ENCODE data around the gene KDM8. TPM values are rescaled to one million over a fixed set of nuclear protein-coding genes. Genes with fewer than 3 reads are reported as not detected.

Gene KDM8
- total RNA-seq, 1 donor from 2014 or later, result 9.6 TPM

DNA sequence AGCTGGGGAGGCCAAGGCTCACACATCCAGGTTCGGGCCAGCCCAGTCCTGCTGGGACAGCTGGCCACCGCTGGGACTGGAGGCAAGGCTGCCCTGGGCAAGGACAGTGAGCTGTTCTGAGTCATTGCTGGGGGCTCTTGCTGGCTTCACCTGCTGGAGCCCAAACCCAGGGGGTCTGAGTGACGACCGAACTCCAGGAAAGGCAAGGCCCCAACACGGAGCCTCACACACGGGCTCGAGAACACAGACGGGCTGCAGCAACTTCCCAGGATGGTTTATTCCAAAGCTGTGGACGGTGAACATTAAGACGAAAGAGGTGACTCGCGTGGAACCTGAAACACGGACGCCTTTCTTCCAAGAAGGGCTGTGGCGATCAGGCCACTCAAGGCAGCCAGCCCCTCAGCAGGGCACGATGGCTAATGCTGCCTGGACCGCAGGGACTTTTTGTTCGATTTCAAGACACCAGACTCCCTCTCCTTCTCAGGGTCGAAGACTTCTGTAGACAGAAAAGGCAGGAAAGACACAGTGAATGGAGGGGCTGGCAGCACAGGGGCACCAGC lies 21.5 kb downstream of the KDM8 start:
- TF ChIP-seq, protein P1, sequence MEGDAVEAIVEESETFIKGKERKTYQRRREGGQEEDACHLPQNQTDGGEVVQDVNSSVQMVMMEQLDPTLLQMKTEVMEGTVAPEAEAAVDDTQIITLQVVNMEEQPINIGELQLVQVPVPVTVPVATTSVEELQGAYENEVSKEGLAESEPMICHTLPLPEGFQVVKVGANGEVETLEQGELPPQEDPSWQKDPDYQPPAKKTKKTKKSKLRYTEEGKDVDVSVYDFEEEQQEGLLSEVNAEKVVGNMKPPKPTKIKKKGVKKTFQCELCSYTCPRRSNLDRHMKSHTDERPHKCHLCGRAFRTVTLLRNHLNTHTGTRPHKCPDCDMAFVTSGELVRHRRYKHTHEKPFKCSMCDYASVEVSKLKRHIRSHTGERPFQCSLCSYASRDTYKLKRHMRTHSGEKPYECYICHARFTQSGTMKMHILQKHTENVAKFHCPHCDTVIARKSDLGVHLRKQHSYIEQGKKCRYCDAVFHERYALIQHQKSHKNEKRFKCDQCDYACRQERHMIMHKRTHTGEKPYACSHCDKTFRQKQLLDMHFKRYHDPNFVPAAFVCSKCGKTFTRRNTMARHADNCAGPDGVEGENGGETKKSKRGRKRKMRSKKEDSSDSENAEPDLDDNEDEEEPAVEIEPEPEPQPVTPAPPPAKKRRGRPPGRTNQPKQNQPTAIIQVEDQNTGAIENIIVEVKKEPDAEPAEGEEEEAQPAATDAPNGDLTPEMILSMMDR (IDR thresholded peaks at IDR 0.05; ENCODE audit: partially characterized antibody, unreplicated experiment), result no peak
- no peak overlapping the region for H3K4me3 Mint-ChIP-seq (ENCODE audit: unreplicated experiment)
- H3K27ac Mint-ChIP-seq (ENCODE audit: unreplicated experiment), result no peak overlapping the region
- peaks cover 7% of the 10 kb centered on the region for H3K9me3 Mint-ChIP-seq (ENCODE audit: unreplicated experiment)
- DNase-seq, result no peak
- H3K36me3 Mint-ChIP-seq (ENCODE audit: unreplicated experiment), result no peaks in the 10 kb centered on the region
- H3K4me1 Mint-ChIP-seq (ENCODE audit: low read depth, unreplicated experiment), result peaks cover 18% of the 10 kb centered on the region
- H3K27me3 Mint-ChIP-seq (ENCODE audit: unreplicated experiment), result peaks cover 4% of the 10 kb centered on the region

DNA sequence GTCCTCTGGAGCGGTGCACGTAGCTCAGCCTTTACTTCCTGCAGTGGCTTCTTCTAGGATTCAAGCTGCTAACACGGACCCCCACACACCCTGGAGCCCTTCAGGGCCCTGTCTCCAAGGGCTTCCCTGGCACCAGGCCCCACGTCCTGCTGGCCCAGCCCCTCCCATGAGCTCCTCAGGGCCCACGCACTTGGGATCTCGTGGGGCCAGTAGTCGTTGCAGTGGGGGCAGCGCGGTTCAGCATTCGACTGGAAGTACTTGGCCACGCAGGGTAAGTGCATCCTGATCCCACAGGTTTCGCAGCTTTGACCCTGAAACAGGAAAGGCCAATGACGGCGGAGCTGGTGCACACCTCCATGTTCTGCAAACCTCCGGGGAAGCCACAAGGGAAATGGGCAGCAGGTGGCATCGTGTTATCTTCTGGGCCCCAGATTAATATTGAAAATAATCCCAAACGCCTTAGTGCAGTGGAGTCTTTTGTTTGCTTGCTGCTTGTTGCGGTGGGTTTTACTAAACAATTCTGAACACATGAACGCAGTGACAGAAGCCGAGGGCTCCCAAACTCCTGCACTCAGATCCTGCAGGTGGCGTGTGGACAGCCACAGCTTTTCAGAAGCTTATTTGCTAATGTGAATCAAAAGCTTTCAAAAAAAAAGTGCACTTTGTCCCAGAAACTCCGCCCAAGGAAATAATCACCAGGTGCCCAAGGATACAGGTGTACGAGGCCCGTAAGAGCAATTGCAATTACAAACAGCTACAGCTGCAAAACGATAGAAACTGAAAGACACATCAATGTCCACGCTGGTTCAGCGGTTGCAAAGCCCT lies 22.4 kb downstream of the KDM8 start:
- Mint-ChIP-seq H3K36me3 (ENCODE audit: unreplicated experiment) (no peaks in the 10 kb centered on the region), H3K27me3 (ENCODE audit: unreplicated experiment) (peaks cover 3% of the 10 kb centered on the region), H3K9me3 (ENCODE audit: unreplicated experiment) (peaks cover 7% of the 10 kb centered on the region), H3K27ac (ENCODE audit: unreplicated experiment) (no peak overlapping the region), H3K4me1 (ENCODE audit: low read depth, unreplicated experiment) (peaks cover 18% of the 10 kb centered on the region), H3K4me3 (ENCODE audit: unreplicated experiment) (no peak overlapping the region)
- TF ChIP-seq, protein P1 (IDR thresholded peaks at IDR 0.05; ENCODE audit: partially characterized antibody, unreplicated experiment), result no peak
- DNase-seq, result no peak

DNA sequence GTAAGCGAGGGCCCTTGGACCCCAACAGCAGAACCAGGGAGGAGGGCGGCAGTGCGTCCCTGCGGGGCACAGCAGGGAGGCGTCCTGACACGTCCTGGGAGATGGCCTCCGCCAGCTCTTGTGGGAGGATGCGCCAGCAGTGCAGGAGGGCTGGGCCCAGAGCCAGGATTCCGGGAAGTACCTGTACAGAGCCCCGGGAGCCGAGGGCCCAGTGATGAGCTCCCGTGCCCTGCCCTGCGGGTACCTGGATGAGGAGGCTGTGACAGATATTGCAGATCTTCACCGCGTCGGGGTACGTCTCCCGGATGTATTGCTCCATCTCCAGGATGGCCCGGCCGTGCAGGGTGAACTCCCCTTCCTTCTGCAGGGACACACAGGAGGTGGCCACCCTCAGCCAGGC lies 23.1 kb downstream of the KDM8 start:
- H3K4me3 Mint-ChIP-seq (ENCODE audit: unreplicated experiment), result no peak overlapping the region
- peaks cover 3% of the 10 kb centered on the region for H3K27me3 Mint-ChIP-seq (ENCODE audit: unreplicated experiment)
- peaks cover 7% of the 10 kb centered on the region for H3K9me3 Mint-ChIP-seq (ENCODE audit: unreplicated experiment)
- H3K27ac Mint-ChIP-seq (ENCODE audit: unreplicated experiment), result no peak overlapping the region
- TF ChIP-seq, protein P1 (IDR thresholded peaks at IDR 0.05; ENCODE audit: partially characterized antibody, unreplicated experiment), result no peak
- peaks cover 18% of the 10 kb centered on the region for H3K4me1 Mint-ChIP-seq (ENCODE audit: low read depth, unreplicated experiment)
- no peak for DNase-seq
- no peaks in the 10 kb centered on the region for H3K36me3 Mint-ChIP-seq (ENCODE audit: unreplicated experiment)

DNA sequence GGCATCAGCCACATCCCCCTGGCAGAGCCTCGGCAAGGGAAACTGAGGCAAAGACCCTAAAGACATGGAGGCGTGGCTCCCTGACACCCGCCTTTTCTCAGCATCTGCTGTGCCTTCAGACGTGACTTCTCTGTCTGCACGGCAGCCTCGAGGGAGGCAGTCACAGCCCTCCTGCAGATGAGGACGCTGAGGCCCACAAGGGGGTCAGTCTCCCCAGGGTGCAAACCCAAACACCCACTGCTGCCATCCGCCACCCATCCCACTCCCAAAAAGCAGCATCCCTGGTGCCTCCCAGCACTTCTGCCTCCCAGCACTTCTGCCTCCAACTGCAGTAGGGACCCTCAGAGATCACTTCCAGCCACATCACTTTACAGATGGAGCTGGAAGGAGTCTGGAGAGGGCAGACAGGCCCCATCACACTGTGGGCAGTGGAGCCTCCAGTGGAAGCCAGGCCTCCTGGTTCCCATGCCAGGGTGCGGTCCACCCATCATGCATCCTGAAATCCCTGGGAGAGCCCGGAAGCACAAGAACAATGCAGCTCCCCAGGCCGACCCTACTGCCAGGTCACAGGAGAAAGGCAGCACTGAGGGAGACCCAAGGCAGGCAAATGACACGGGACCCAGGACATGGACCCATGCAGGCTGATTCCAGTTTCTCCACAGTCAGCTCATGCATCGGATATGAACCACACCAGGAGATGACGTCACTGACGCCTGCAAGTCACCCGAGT lies 23.8 kb downstream of the KDM8 start:
- DNase-seq, result no peak
- TF ChIP-seq, protein P1 (IDR thresholded peaks at IDR 0.05; ENCODE audit: partially characterized antibody, unreplicated experiment), result no peak
- Mint-ChIP-seq H3K9me3 (ENCODE audit: unreplicated experiment) (peaks cover 11% of the 10 kb centered on the region), H3K27me3 (ENCODE audit: unreplicated experiment) (peaks cover 3% of the 10 kb centered on the region), H3K36me3 (ENCODE audit: unreplicated experiment) (no peaks in the 10 kb centered on the region), H3K4me3 (ENCODE audit: unreplicated experiment) (no peak overlapping the region), H3K27ac (ENCODE audit: unreplicated experiment) (peak overlapping the region; percentile 8), H3K4me1 (ENCODE audit: low read depth, unreplicated experiment) (peaks cover 18% of the 10 kb centered on the region)

All from glutamatergic neuron (in vitro differentiated cells).